Measurements from ENCODE around the gene DDX51.

DDX51 gene

DNA sequence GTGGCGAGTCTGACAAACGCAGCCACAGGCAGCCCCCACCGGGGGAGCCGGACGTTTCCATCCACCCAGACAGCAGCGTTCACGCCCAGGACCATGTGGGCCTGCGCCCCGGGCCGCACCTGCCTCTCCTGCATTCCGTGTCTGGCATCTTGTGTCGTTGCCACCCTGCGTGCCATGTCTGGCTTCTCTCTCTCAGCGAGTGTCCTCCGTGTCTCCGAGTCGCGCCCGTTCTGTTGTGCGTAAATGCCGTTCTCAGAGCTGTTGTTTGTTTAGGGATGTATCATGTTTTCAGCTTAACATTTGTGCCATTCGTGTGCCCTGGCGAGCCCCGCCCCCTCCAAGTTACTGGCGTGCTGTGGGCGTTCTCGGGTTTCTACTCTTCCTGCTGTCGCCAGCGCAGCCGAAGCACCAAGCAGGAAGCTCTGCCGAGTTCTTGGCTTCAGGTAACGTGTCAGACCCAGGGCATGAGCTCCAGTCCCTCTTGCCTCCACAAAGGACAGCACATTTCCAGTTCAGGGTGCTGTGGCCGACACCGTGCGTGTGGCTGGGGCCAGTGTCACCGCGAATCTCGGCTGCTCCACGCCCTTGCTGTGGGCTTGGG, 34.8 kb upstream of the DDX51 start:
- peak; percentile 59 for DNase-seq

DNA sequence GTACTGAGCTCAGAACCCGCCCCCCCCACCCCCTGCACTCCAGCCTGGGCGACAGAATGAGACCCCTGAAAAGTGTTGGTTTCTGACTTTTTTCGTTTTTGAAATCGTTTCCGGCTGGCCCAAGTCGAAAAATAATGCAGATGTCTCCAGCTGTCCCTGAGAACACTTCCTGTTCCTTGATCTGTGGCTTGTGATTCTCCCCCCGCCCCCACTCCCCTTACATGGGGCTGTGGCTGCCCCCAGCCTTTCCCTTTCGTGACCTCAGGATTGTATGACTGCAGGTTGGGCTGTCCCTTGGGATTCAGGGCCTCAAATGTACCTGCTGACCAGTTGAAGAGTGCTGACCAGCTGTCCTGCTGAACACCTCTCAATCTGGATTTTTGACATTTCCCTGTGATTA, 34.2 kb upstream of the DDX51 start:
- no peak for DNase-seq

DNA sequence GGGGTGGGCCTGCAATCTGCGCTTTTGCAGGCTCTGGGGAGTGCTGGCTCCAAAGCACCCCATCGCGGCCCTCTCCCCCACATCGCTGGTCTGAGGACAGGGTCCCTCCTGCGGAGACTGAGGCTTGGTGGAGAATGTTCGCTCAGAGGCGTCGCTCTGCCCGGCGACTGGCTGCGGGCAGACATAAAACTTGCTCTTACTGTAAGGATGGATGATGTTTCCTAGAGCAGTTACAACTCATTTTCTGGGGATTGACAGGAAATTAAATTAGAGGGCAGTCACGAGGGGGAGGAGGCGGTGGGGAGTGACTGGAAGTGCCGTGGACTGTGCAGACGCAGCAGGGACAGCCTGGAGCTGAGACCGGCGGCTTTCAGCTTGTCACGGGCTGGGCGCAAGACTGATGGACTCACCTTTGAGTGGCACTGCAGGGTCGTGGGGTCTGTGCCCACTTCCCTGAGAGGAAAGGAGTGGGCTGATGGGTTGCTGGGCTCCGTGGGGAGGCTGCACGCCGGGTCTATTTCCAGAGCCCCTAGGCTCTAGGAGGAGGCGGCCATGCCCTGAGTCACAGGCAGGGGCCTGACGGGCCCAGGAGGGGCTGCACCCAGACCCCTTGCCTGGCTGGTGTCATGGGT, 32.9 kb upstream of the DDX51 start:
- no peak for DNase-seq

DNA sequence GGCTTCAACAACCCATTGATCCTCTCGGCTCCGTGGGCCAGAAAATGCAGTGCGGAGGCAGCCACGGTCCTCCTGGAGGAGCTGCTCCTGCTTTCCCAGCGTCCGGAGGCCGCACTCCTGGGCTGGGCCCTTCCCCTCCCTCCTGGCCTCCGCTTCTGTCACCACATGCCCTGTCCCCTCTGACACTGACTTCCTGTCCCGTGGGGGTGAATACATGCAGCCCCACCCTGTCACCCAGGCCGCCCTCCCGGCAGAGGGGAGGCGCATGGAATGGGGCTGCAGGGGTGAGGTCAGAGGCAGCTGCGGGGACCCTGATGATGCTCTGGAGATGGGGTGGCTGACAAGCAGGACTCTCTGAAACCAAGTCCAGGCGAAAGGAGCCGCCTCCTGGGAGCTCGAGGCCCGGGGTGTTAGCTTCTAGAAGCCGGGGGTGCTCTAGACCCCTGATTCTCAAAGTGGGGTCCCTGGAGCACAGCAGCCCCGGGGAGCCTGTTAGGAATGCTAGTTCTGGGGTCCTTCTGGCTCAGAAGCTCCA, 32.3 kb upstream of the DDX51 start:
- no peak for DNase-seq

DNA sequence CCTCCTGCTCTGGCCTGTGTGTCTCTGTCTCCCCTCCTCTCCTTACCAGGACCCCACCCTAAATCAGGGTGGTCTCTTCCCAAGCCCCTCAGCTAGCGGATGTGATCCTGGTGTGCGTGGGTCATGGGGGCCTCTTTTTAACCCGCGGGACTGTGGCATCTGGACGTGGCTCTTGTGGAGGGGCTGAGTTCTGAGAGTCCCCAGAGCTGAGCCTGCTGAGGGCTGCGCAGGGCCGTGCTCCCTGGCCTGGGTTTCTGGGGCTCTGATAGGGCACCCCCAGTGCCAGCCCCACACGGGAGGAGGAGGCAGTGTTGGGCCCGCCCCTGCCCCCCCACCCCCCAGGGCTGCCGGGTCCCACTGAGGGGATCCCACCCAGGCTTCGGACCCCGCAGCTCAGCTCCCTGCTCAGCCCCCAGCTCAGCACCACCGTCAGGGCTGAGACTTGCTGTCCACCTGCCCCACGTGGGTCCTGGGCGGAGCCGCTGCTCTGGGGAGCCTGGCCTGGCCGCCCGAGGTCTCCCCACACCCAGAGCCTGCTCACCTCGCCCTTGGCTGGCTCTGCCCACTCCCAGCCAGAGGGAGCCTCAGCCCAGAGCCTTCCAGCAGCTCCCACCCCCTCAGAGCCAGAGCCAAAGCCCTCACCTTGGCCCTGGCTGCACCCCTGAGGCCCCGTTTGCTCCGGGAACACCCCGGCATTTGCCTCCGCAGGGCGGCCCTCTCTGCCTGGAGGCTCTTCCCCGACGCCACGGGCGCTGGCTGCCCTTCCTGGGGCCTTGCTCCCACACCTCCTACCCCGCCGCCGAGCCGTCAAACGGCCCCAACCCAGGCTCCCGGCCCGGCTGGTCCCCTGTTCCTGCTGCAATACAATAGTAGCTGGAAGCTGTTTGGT, 31.6 kb upstream of the DDX51 start:
- DNase-seq: no peak

DNA sequence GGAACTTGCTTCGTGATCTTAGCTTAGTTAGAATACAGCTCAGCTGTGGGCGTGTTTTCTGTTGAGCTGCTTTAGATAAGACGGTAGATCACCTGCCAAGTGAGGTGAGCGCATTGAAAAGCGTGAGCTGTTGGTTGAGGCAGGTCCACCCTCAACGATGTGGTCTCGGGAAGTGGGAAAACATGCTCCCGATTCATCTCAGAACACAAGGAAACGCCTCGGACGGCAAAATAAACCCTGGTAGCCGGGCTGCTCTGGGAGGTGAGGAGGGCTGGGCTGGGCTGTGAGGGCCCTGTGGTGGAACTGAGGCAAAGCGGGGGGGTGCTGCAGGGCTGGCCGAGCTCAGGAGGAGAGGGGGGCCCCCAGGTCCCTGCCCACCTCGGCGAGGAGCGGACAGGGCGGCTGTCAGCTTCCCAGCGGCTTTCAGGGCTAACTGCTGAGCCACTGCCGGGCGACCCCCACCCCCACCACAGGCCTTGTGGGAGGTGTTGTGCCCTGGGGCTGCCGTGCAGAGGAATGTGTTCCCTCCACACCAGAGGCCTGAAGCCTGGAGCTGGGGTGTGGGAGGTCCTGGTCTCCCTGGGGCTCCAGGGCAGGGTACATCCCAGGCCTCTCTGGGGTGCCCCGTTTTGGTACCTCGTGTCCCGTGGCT, 30.8 kb upstream of the DDX51 start:
- no peak for DNase-seq

DNA sequence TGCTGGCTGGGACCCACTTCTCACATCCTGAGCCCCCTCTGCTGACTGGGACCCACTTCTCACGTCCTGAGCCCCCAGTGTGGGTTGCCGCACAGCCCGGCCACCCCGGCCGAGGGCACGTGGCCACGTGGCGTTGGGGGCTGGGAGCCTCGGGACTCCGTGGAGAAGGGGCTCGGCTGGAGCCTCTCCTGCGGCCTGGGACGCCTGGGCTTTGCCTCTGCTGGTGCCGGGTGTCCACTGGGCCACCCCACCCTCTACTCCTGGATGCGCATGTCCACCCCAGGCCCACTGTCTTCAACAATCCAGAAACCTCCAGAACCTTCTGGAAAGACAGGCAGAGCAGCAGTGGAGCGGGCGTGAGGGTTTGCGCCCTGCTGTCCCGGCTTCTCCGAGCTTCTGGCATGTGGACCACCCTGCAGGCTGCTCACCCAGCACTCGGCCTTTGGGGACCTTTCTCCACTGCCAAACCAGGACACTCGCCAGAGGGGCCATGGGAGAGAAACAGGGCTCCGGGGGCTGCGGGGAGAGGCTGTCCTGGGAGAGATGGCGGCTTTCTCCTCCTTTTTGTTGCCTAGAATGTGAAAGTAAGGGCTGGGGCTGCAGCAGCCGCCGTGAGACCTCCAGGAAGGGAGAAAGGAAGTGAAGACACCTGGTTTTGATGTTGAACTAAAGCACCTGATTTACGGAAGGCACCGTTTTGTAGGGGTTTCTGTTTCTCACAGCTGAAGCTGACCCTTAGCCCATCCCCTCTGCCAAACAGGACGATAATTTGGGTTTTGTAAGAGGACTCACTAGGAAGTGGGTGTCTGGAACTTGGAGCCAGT, 30.1 kb upstream of the DDX51 start:
- no peak for DNase-seq

DNA sequence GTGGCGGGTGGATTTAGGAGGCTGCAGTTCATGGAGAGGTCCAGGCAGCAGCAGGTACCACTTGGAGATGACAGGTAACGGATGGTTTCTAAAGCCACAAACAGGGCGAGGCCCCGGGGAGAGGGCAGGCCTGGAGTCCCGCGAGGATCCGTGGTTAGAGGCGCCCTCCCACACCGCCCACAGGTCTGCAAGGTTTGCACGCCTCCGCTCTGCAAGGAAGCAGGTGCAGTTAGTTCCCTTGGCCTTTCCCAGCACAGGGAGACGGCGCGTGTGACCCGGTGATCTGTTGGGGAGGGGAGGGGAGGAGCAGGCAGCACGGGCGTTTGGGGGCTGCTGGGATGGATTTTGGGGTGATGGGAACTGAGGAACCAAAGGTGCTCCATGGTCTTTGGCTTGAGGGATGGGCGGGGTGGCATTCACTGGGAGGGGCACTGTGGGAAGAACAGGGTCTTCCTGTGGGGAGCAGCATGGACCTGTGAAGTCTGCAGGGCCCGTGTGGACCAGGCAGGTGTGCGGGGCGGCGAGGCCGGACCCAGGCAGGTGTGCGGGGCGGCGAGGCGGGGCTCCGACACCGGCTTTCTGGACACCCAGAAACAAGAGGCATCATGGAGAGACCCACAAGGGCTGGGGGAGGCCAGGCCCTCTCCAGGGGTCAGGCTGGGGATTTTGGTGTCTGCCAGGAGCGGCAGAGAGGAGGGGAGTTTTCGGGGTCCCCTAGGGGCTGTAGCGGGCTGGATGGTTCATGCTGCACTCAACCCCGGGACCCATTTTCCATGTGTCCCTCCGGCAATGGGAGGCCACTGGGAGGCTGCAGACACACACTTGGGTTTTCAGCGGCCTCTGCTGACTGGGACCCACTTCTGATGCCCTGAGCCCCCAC, 29.3 kb upstream of the DDX51 start:
- no peak for DNase-seq

DNA sequence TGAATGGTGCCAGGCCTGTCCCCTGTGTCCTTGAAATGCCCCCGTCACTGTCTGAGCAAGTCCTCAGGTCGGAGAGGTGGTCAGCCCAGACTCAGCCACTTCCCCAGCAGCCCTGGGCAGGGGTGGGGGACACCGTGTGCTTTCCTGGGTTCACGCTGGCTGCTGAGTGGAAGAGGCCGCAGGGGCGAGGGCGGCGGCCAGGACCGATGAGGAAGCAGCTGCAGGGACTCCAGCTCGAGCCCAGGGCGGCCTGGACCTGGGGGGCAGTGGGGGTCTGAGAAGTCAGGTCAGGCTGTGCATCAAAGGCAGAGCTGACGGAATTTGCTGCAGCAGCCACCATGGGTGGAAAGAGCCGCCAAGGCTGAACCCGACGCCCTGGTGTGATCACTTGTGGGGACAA, 28.5 kb upstream of the DDX51 start:
- DNase-seq: no peak

DNA sequence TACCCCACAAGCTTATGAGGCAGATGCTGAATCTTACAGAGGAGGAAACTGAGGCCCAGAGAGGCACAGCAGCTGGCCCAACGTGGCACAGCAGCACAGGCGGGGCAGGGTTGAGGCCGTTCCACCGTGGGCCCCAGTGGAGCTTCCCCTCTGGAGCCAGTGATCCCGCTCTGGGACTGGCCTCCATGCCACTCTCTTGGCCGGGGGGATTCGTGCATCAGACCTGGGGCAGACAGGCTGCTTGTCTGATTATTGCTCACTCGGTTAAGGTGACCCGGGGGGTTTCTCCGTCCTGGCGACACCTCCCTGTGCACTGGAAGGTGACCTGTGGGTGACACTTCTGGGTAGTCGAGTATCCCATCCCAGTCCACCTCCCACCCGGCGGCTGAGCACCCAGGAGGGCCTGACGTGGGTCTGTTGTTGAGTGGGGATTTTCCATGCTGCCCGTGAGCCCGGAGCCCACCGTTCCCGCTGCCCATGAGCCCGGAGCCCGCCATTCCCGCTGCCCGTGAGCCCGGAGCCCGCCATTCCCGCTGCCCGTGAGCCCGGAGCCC, 27.9 kb upstream of the DDX51 start:
- no peak for DNase-seq

DNA sequence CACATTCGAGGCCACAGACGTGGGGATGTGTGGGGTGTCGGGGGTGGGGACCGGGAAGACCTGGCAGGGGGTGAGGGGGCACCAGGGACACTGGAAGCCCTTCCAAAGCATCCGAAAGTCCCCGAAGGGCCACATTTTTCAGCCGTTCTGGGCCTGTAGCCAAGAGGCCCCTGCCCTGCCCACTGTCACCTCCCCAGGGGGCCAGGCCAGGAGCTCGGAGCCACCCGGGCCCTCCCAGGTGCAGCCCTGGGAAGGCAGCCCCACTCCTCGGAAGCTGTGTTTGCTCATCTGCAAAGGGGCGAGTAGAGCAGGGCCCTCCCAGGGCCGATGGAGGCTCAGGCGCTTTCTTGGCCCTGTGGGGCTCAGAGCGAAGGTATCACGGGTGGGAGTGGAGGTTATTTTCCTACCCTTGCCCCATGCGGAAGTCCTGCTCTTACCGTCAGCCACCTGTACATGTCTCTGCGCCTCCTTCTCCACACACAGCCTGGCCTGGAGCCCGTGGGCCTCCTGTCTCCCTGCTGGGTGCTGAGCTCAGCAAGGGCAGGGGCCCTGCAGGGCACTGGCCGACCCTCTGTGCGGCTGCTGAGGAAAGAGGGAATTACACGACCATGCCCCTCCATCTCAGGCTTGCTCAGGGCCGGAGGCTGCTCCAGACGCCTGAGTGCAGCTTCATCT, 27.3 kb upstream of the DDX51 start:
- DNase-seq: no peak

DNA sequence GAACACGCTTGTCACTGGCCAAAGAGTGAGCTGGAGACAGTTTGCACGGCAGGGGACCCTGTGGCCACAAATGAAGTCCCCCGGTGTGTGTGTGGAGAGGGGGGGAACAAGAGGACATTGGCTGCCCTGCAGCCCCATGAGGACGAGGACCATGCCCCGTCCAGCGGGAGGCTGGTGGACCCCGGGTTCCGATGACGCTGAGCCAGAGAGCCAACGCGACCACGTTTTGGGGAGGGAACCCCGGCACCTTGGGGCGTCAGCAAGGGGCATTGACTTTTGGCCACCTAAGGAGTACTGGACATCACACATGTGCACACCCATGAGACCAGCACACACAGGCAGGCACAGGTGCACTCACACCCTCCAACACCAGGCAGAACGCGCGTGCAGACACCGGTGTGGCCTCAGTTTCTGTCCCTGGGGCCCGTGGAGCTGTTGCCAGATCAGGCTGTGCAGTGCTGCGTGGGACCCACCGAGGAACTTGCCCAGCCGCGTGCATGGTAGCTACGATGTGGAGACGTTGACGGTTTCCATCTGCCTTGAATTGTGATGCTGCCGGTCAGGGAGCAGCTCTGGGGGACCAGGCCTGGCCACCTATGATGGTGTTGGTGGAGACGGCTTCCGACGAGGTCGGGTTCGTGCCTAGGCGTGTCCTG, 26.6 kb upstream of the DDX51 start:
- no peak for DNase-seq

DNA sequence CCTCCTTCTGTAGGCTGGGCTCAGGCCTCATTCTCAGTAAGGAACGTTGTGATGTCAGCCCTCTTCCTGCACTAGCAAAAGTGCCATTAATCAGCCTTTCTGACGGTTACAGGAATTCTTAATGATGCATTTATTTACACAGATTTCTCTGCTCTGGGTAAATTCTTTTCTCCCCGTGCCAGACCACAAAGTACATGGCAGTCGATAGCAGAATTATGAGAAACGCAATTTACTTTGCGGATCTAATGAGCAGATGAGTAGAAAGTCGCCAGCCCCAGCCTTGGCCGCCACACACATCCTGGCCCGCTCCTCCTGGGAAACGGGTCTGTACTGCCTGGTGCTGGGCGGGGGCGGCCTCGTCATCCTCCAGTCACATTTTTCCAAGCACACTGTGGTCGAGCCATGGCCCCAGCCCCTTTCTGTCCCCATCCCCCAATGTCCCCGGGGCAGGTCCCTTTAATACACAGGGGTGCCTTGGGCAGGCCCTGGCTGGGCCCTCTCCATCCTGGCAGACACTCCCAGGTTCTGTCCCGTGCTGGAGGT, 26.0 kb upstream of the DDX51 start:
- no peak for DNase-seq

DNA sequence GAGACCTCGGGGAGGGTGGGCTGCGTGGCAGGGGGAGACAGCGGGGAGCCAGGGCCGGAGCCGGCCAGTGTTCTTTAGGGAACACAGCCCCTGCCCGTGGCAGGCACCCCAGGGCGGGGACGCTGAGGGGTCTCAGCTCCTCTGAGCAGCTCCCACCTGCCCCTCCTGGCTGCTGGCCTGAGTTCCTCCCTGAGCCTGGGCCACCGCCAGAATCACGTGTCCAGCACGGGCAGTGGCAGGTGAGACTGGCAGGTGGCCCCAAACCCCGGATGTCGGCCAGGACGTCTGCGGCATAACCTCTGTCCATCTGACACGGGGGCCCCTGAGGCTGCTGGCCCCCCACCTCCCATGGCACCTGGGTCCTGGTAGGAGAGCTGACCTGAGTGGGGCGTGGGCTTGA, 25.3 kb upstream of the DDX51 start:
- no peak for DNase-seq

DNA sequence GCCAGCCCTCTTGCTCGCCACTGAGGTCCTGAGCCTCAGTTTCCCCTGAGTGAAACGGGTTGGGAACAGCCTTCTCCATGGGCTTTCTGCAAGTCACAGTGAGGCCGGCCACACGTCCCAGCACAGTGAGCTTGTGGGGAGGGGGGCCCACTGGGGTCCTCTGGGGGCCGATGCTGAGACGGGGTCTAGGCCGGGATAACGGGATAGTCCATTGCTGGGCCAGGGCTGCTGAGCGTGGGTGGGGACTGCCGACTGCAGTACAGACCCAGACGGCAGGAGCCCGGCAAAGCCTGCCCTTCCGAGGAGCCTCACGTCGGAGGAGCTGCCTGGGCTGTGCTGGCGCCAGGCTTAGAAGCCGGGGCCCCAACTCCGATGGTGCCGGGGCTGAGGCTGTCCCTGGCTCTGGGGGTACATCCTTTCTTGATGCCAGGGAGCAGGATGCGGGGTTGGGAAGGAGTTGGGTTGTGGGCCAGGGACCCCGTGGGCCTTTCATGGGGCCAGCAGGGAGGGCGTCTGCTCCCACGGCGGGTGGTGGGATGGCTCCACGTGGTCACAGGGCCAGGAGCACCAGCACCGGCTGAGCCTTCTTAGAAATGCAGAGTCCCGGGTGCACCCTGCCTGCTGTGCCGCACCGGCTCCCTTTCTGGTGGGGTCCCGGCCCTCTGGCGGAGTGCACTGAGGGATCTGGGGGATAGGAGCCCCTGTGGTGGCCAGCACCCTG, 24.4 kb upstream of the DDX51 start:
- no peak for DNase-seq

DNA sequence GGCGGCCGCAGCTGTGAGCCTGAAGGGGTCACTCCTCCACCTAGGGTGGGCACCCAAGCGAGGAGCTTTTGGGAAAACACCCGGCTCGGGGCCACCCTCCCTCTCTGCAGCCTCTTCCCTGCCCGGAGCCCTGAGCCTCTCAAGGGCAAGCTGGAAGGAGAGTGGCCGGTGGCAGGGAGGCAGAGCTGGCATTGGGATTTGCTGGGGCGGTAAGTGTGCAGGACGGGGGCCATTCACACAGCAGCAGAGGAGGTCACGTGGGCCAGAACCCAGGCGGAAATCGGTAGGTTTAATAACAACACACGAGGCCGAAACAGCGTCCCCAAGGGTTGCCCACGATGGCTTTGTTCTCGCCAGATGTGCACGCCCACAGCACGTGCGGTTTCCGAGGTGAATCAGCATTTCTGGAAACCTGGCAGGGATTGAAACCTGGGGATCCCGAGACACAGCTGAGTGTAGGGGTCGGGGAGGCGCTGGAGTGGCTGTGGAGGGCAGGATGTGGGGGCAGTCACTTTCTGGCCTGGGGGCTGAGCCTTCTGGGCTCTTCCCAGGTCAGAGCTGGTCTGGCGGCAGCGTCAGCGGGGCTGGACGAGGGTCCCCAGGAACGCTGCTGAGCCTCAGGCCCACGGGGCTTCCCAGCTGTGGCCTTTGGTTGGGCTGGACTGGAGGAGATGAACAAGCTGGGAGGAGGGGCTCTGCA, 23.6 kb upstream of the DDX51 start:
- DNase-seq: no peak

DNA sequence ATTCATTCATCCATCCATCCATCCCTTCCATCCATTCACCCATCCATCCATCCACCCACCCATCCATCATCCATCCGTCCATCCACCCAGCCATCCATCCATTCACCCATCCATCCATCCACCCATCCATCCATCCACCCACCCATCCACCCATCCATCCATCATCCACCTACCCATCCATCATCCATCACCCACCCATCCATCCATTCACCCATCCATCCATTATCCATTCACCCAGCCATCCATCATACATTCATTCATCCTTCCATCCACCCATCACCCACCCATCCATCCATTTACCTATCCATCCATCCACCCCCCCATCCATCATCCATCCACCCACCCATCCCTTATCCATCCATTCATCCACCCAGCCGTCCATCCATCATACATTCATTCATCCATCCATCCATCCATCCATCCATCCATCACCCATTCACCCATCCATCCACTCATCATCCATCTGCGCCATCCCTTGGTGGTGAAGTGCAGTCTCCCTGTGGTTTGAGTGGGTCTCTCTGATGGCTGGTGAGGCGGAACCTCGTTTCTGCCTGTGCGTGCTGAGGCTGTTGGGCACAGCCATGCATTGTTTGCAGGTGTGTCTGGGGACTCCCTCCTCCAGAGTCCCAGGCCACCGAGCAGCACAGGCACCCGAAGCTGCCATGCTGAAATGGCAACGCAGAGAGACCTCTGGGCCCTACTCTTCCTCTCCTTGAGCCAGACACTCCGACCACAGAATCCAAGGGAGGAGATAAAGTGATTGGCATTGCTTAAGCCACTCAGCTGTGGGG, 22.9 kb upstream of the DDX51 start:
- DNase-seq: no peak
